HAP-1 (cell line): ENCODE data around the gene ELK4.

ENCODE experiments used
- DNase-seq, 2 experiments: peaks; one replicate each; pipeline ENCODE4 v3.0.0-alpha.2; 2016 to 2020; ENCODE audit warnings: low spot score in 2 of 2
- H3K27me3 ChIP-seq: fragments of 250-450 bp; sonication (Bioruptor Pico); 2 replicates; pipeline ENCODE4 v1.5.1; 2020; ENCODE audit warnings: low read depth, mild to moderate bottlenecking, moderate library complexity
- H3K36me3 ChIP-seq: fragments of 250-450 bp; sonication (Bioruptor Pico); replicated peaks from 2 replicates; pipeline ENCODE4 v1.5.1; 2020; ENCODE audit warnings: mild to moderate bottlenecking
- H3K4me1 ChIP-seq: fragments of 250-450 bp; sonication (Bioruptor Pico); 2 replicates; pipeline ENCODE4 v1.5.1; 2020; ENCODE audit warnings: mild to moderate bottlenecking
- H3K4me3 ChIP-seq: fragments of 250-450 bp; sonication (Bioruptor Pico); 2 replicates; pipeline ENCODE4 v1.5.1; 2020; ENCODE audit warnings: mild to moderate bottlenecking, moderate library complexity
- H3K9me3 ChIP-seq: fragments of 250-450 bp; sonication (Bioruptor Pico); 2 replicates; pipeline ENCODE4 v1.5.1; 2020; ENCODE audit warnings: mild to moderate bottlenecking, moderate library complexity
- in situ Hi-C: fragments of 300-500 bp; cut with MboI; formaldehyde crosslinking; loops from 3 replicates; pipeline ENCODE4 v1.14.3; 2020; ENCODE audit warnings: low sequenced_read_pairs, inconsistent platforms, mixed read lengths

ELK4 gene

GRCh38 chr1:205592443-205593003 lies 39.3 kb downstream of the ELK4 start:
- Histone ChIP-seq H3K4me1 (no peaks in the 10 kb centered on the region), H3K4me3 (no peak overlapping the region), H3K27me3 (no peaks in the 10 kb centered on the region), H3K9me3 (no peaks in the 10 kb centered on the region), H3K36me3 (no peaks in the 10 kb centered on the region)
- DNase-seq, result no peak
- in situ Hi-C loops, result loop anchor here (5.0 kb wide), 1 partner anchor 65 kb away; no protein-coding TSS in a partner anchor

GRCh38 chr1:205591522-205592351 lies 40.1 kb downstream of the ELK4 start:
- peak overlapping the region; percentile 12; the same call in 1 of the 2 replicates for H3K4me3 ChIP-seq
- H3K4me1 ChIP-seq, result no peaks in the 10 kb centered on the region
- H3K27me3 ChIP-seq, result no peaks in the 10 kb centered on the region
- H3K9me3 ChIP-seq, result no peaks in the 10 kb centered on the region
- in situ Hi-C loops, result loop anchor here (5.0 kb wide), 1 partner anchor 66 kb away; no protein-coding TSS in a partner anchor
- DNase-seq, result peak; percentile 78 to 92
- H3K36me3 ChIP-seq, result no peaks in the 10 kb centered on the region

GRCh38 chr1:205590777-205591513 lies 40.9 kb downstream of the ELK4 start:
- H3K4me3 ChIP-seq, result no peak overlapping the region
- in situ Hi-C loops, result loop anchor here (5.0 kb wide), 1 partner anchor 66 kb away; no protein-coding TSS in a partner anchor
- DNase-seq, result peak in 1 of 2 experiments; percentile 4
- no peaks in the 10 kb centered on the region for H3K4me1 ChIP-seq
- H3K36me3 ChIP-seq, result no peaks in the 10 kb centered on the region
- no peaks in the 10 kb centered on the region for H3K9me3 ChIP-seq
- H3K27me3 ChIP-seq, result no peaks in the 10 kb centered on the region

GRCh38 chr1:205590457-205590768 lies 41.4 kb downstream of the ELK4 start:
- no peak overlapping the region for H3K4me3 ChIP-seq
- DNase-seq, result no peak
- no peaks in the 10 kb centered on the region for H3K4me1 ChIP-seq
- H3K36me3 ChIP-seq, result no peaks in the 10 kb centered on the region
- in situ Hi-C loops, result loop anchor here (5.0 kb wide), 1 partner anchor 67 kb away; no protein-coding TSS in a partner anchor
- no peaks in the 10 kb centered on the region for H3K9me3 ChIP-seq
- H3K27me3 ChIP-seq, result no peaks in the 10 kb centered on the region

GRCh38 chr1:205589618-205590456 lies 42.0 kb downstream of the ELK4 start:
- H3K4me3 ChIP-seq, result no peak overlapping the region
- in situ Hi-C loops, result loop anchor here (5.0 kb wide), 1 partner anchor 67 kb away; no protein-coding TSS in a partner anchor

GRCh38 chr1:205589046-205589445 lies 42.8 kb downstream of the ELK4 start:
- H3K4me1 ChIP-seq, result no peaks in the 10 kb centered on the region
- no peak for DNase-seq
- H3K27me3 ChIP-seq, result no peaks in the 10 kb centered on the region
- H3K9me3 ChIP-seq, result no peaks in the 10 kb centered on the region
- in situ Hi-C loops, result no loop called here
- no peak overlapping the region for H3K4me3 ChIP-seq
- no peaks in the 10 kb centered on the region for H3K36me3 ChIP-seq

More at GRCh38 chr1:205589618-205590456, 42.0 kb downstream of the ELK4 start:
- H3K27me3 ChIP-seq, result no peaks in the 10 kb centered on the region
- no peaks in the 10 kb centered on the region for H3K9me3 ChIP-seq
- H3K36me3 ChIP-seq, result no peaks in the 10 kb centered on the region
- no peaks in the 10 kb centered on the region for H3K4me1 ChIP-seq
- no peak for DNase-seq

- in situ Hi-C loops, result no loop called here
- Histone ChIP-seq H3K4me1 (no peaks in the 10 kb centered on the region), H3K27me3 (no peaks in the 10 kb centered on the region), H3K4me3 (no peak overlapping the region), H3K9me3 (no peaks in the 10 kb centered on the region), H3K36me3 (no peaks in the 10 kb centered on the region)
- peak in 1 of 2 experiments; percentile 52 for DNase-seq
These were observed 43.2 kb downstream of the ELK4 start for GRCh38 chr1:205588636-205589035.

GRCh38 chr1:205587581-205587980 lies 44.2 kb downstream of the ELK4 start:
- no peak for DNase-seq
- Histone ChIP-seq H3K27me3 (no peaks in the 10 kb centered on the region), H3K4me3 (no peak overlapping the region), H3K9me3 (no peaks in the 10 kb centered on the region), H3K36me3 (no peaks in the 10 kb centered on the region), H3K4me1 (no peaks in the 10 kb centered on the region)
- in situ Hi-C loops, result no loop called here

- no peak for DNase-seq
- in situ Hi-C loops, result no loop called here
- H3K4me1 ChIP-seq, result no peaks in the 10 kb centered on the region
- H3K9me3 ChIP-seq, result no peaks in the 10 kb centered on the region
- no peak overlapping the region for H3K4me3 ChIP-seq
- no peaks in the 10 kb centered on the region for H3K36me3 ChIP-seq
- H3K27me3 ChIP-seq, result no peaks in the 10 kb centered on the region
These were observed 45.7 kb downstream of the ELK4 start for GRCh38 chr1:205585835-205586785.

GRCh38 chr1:205585169-205585834 lies 46.5 kb downstream of the ELK4 start:
- H3K9me3 ChIP-seq, result no peaks in the 10 kb centered on the region
- H3K4me3 ChIP-seq, result no peak overlapping the region
- H3K4me1 ChIP-seq, result no peaks in the 10 kb centered on the region
- DNase-seq, result no peak
- H3K36me3 ChIP-seq, result no peaks in the 10 kb centered on the region
- H3K27me3 ChIP-seq, result no peaks in the 10 kb centered on the region
- in situ Hi-C loops, result no loop called here

GRCh38 chr1:205584732-205585131 lies 47.1 kb downstream of the ELK4 start:
- in situ Hi-C loops, result no loop called here
- Histone ChIP-seq H3K36me3 (no peaks in the 10 kb centered on the region), H3K4me1 (no peaks in the 10 kb centered on the region), H3K9me3 (no peaks in the 10 kb centered on the region), H3K4me3 (no peak overlapping the region), H3K27me3 (peaks cover 5% of the 10 kb centered on the region)
- no peak for DNase-seq

GRCh38 chr1:205583461-205584130 lies 48.2 kb downstream of the ELK4 start:
- H3K9me3 ChIP-seq, result no peaks in the 10 kb centered on the region
- H3K4me3 ChIP-seq, result no peak overlapping the region
- H3K36me3 ChIP-seq, result no peaks in the 10 kb centered on the region
- in situ Hi-C loops, result no loop called here
- H3K4me1 ChIP-seq, result no peaks in the 10 kb centered on the region
- no peak for DNase-seq
- peaks cover 16% of the 10 kb centered on the region for H3K27me3 ChIP-seq
